ENCODE measurements around the gene MEF2D.

The MEF2D gene

DNA sequence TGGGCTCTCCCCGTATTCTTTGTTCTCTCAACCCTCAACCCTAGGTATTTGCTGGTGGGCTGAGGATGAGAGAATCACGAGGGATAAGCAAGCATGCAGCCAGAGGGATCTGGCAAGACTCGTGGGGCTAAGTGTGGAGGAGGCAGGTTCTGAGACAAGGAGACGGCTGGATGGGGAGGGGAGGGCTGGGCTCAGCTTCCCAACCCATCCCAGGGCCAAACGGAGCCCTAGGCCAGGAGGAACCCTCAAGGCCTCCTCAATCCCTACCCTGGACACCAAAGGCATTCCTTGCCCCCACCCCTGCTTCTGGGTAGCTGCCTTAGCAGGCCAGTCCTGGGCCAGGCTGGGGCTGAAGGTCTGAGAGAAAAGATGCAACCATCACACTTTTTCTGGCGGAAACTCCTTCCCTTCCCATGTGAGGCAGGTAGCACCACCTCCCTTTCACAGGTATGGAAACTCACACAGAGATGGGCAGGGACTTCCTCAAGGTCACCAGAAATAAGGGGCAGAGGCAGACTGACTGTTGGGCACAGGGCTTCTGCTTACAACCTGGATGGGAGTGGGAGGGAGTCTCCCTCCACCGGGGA is 6.2 kb downstream of the MEF2D start:
- no peak for DNase-seq (ENCODE audit: low read depth)
- H3K4me3 ChIP-seq (replicated peaks; ENCODE audit: low read depth, low read length): no peak overlapping the region
- TF ChIP-seq, protein P1, sequence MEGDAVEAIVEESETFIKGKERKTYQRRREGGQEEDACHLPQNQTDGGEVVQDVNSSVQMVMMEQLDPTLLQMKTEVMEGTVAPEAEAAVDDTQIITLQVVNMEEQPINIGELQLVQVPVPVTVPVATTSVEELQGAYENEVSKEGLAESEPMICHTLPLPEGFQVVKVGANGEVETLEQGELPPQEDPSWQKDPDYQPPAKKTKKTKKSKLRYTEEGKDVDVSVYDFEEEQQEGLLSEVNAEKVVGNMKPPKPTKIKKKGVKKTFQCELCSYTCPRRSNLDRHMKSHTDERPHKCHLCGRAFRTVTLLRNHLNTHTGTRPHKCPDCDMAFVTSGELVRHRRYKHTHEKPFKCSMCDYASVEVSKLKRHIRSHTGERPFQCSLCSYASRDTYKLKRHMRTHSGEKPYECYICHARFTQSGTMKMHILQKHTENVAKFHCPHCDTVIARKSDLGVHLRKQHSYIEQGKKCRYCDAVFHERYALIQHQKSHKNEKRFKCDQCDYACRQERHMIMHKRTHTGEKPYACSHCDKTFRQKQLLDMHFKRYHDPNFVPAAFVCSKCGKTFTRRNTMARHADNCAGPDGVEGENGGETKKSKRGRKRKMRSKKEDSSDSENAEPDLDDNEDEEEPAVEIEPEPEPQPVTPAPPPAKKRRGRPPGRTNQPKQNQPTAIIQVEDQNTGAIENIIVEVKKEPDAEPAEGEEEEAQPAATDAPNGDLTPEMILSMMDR (IDR thresholded peaks at IDR 0.05; ENCODE audit: low read length, missing control alignments): no peak

DNA sequence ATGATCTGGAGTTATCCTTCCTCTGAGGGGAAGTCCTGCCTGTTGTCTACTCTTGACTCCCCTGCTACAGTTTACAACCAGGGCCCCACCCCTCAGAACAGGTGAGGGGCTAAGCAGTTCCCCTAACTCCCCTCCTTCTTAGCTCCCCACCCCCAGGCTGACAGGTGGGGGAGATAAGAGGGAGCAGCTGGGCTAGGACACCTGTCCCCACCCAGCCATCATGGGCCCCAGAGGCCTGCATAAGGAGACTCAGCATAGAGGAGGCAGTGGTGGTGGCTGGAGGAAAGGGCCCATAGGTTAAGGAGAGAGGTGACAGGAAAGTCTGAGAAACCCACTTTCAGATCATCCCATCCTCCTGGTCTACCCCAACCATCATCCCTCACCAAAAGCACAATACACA is 6.8 kb downstream of the MEF2D start:
- no peak overlapping the region for H3K4me3 ChIP-seq (replicated peaks; ENCODE audit: low read depth, low read length)
- DNase-seq (ENCODE audit: low read depth): no peak
- TF ChIP-seq, protein P1 (IDR thresholded peaks at IDR 0.05; ENCODE audit: low read length, missing control alignments): no peak

DNA sequence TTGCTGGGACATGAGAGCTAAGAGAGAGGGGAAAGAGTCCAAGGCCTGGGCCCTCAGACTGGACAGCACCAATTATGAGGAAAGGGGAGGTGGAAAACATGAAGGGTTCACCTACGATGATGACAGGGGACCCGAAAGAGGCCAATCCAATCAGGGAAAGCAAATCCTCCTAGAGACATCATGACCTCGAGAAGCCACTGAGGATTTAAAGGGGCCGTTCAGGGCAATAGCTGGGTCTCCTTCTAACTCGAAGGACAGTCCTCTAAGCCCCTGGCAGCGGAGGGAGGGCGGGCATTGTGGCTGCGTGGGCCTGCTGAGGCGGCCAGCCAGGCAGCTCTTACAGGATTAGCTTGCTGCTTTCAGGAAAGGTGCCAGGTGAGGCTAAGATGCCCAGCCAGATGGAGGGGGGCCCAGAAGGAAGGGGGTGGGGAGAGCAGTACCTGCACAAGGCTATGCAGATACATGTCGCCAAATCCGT is 7.4 kb downstream of the MEF2D start:
- DNase-seq (ENCODE audit: low read depth): no peak
- no peak overlapping the region for H3K4me3 ChIP-seq (replicated peaks; ENCODE audit: low read depth, low read length)
- TF ChIP-seq, protein P1 (IDR thresholded peaks at IDR 0.05; ENCODE audit: low read length, missing control alignments): no peak

DNA sequence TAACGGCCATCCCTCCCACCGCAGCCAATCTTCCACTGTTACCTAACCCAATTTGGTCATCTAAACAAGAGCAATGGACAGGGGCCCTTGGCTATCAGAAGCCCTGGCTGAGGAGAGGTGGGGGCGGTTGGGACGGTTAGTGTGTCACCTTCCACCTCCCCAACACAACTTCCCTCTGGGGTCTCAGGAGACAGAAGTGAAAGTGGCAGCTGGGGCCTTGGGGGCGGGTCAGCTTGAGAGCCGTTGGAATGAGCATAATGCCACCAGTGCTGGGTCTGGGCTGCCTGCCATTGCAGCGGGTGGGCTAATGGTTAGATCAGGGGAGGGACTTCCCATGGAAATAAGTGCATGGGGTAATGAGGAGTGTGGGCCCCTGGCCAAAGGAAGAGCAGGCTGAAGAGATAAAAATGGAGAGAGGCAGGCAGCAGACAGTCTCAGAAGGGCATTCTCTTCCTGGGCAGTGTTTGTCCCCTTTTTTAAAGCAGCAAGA is 7.9 kb downstream of the MEF2D start:
- no peak overlapping the region for H3K4me3 ChIP-seq (replicated peaks; ENCODE audit: low read depth, low read length)
- TF ChIP-seq, protein P1 (IDR thresholded peaks at IDR 0.05; ENCODE audit: low read length, missing control alignments): no peak

DNA sequence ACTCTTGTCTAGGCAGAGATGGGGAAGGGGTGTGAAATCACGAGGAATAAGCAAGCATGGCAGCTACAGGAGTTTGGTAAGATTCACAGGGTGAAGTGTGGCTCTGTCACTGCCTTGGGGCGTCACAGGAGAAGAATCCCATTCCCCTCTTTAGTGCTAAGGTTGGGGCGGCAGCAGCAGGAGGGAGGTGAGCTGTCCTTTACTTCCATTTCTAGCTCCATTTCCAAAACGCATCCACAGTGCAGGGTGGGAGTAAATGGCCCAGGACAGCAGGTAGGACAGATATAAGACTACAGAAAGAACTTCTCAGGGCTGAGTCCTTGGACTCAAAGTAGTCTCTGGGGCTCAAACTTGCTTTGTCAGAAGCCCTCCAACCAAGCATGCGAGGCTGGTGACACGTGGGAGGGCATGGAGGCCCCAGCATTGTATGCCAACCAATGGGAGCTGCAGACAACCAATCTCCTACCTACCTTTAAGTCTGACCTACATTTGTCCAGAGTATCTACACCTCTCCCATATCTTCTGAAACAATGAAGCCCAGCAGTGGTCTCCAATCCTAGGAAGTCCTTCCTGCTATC is 8.5 kb downstream of the MEF2D start:
- TF ChIP-seq, protein P1 (IDR thresholded peaks at IDR 0.05; ENCODE audit: low read length, missing control alignments): no peak
- no peak overlapping the region for H3K4me3 ChIP-seq (replicated peaks; ENCODE audit: low read depth, low read length)
- DNase-seq (ENCODE audit: low read depth): no peak

More for the DNA sequence above, 7.9 kb downstream of the MEF2D start:
- DNase-seq (ENCODE audit: low read depth): no peak

DNA sequence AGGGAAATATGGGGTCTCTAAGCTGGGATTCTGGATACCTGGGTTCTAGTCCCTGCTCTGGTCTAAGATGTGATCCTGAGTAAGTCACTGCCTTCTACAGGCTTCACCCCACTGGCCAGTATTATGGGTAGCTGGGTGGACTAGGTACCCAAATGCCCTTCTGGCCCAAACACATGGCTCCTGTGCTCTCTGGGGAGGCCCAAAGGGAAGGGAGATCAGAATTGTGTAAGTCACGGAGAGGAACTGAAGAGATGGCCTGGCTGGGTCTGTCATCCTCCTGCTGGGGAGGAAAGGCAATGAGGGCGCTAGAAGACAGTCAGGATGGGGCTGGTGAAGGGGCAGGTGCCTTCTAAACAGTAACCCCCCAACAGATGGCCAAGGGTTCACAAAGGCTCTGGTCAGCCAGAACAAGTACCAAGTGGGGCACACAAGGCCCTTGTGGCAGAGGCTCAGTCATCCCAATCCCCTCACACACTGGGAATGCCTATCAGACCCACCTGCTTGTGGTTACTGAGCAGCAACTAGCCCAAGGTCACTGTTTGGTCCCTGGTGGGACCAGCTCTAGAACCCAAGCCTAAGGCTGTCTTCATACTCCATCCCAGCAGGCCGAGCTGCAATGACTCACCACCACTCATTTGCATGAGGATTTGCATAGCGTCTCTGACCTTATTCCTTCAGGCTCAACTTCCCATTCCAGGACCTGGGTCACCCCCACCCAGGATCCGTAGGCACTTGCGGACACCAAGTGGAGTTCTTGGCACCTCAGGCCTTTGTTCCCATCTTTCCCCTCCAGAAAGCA is 9.2 kb downstream of the MEF2D start:
- TF ChIP-seq, protein P1 (IDR thresholded peaks at IDR 0.05; ENCODE audit: low read length, missing control alignments): no peak
- no peak overlapping the region for H3K4me3 ChIP-seq (replicated peaks; ENCODE audit: low read depth, low read length)
- DNase-seq (ENCODE audit: low read depth): no peak

Measured in fibroblast of pulmonary artery (primary cell).